Thyroid gland (tissue), 4 donors: ENCODE results near the gene SALL3.

ENCODE experiments used
- CTCF ChIP-seq, 6 experiments: fragments of 200-600 bp in 3 of 6; fragments of 450-650 bp in 3 of 6; sonication (generic) in 3 of 6; IDR thresholded peaks; one replicate each; pipeline ENCODE4 v1.5.1; 2016 to 2019; ENCODE audit warnings: antibody characterized with exemption in 6 of 6, mild to moderate bottlenecking in 2 of 6, inconsistent platforms in 1 of 6, moderate library complexity in 1 of 6
- POLR2A ChIP-seq, 2 donors: fragments of 450-650 bp; IDR thresholded peaks; one replicate each; pipeline ENCODE4 v1.6.1; 2017; ENCODE audit warnings: antibody characterized with exemption in 2 of 2, mild to moderate bottlenecking in 2 of 2, moderate library complexity in 1 of 2

GRCh38 chr18:79011300-79011870, 31.8 kb downstream of the SALL3 start:
- TF ChIP-seq CTCF (IDR thresholded peaks at IDR 0.05) (no peak), POLR2A (IDR thresholded peaks at IDR 0.05) (no peak)
